Measurements from ENCODE around the gene DISC1. TPM values are rescaled to one million over a fixed set of nuclear protein-coding genes. Genes with fewer than 3 reads are reported as not detected.

DISC1 gene
- total RNA-seq, 1 experiment from 2014 or later: 9.8 TPM

DNA sequence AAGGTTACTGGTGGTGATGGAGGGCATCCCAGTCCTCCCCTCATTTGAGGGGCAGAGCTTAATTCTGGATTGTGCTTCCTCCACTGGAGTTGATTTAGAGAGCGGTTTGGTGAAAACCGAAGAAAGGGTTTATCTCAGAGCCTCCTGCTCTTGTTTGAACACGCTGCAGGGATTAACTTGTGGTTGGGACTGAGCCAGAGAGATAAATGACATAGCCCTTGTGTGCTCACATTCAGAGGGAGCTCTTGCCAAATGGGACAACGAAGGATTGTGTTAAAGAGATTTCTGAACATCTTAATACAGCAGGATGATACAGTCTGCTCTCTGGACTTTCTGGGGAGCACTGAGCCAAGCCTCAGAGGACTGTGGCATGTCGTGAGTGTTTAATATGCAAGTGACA lies 308.2 kb downstream of the DISC1 start:
- TF ChIP-seq, protein P1, sequence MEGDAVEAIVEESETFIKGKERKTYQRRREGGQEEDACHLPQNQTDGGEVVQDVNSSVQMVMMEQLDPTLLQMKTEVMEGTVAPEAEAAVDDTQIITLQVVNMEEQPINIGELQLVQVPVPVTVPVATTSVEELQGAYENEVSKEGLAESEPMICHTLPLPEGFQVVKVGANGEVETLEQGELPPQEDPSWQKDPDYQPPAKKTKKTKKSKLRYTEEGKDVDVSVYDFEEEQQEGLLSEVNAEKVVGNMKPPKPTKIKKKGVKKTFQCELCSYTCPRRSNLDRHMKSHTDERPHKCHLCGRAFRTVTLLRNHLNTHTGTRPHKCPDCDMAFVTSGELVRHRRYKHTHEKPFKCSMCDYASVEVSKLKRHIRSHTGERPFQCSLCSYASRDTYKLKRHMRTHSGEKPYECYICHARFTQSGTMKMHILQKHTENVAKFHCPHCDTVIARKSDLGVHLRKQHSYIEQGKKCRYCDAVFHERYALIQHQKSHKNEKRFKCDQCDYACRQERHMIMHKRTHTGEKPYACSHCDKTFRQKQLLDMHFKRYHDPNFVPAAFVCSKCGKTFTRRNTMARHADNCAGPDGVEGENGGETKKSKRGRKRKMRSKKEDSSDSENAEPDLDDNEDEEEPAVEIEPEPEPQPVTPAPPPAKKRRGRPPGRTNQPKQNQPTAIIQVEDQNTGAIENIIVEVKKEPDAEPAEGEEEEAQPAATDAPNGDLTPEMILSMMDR (IDR thresholded peaks at IDR 0.05; ENCODE audit: unreplicated experiment): no peak
- Mint-ChIP-seq H3K9me3 (ENCODE audit: low read depth, unreplicated experiment) (peaks cover 3% of the 10 kb centered on the region), H3K27me3 (ENCODE audit: unreplicated experiment) (no peaks in the 10 kb centered on the region), H3K4me1 (ENCODE audit: low read depth, unreplicated experiment) (peaks cover 8% of the 10 kb centered on the region), H3K4me3 (ENCODE audit: low read depth, unreplicated experiment) (no peak overlapping the region), H3K27ac (ENCODE audit: unreplicated experiment) (no peak overlapping the region), H3K36me3 (ENCODE audit: insufficient read depth, unreplicated experiment) (no peaks in the 10 kb centered on the region)
- CTCF ChIA-PET: no interaction called here
- intact Hi-C loops (cut with micrococcal nuclease; ENCODE audit: unreplicated experiment): no loop called here
- no TSS peak for BruUV-seq (replicated peaks)
- no peak for DNase-seq

DNA sequence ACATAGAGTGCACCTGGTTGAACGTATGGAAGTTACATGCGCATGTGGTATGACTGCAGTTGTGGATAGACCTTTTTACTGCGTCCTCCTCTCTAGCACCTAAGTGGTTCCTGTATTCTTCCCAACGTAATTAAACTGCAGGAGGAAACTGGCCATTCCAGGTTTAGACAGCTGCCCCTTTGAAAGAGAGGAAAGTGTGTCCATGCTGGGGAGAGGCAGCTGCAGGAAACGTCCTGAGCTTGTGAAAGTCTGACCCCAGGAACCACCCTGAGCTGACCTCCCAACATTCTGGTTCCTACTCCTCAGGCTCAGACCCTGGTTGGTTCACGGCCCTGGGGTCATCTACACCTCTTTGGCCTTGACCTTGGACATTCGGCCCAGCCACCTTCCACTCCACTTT lies 309.3 kb downstream of the DISC1 start:
- Mint-ChIP-seq H3K9me3 (ENCODE audit: low read depth, unreplicated experiment) (peaks cover 3% of the 10 kb centered on the region), H3K36me3 (ENCODE audit: insufficient read depth, unreplicated experiment) (no peaks in the 10 kb centered on the region), H3K4me3 (ENCODE audit: low read depth, unreplicated experiment) (no peak overlapping the region), H3K27me3 (ENCODE audit: unreplicated experiment) (no peaks in the 10 kb centered on the region), H3K4me1 (ENCODE audit: low read depth, unreplicated experiment) (peaks cover 8% of the 10 kb centered on the region), H3K27ac (ENCODE audit: unreplicated experiment) (no peak overlapping the region)
- BruUV-seq (replicated peaks): no TSS peak
- TF ChIP-seq, protein P1 (IDR thresholded peaks at IDR 0.05; ENCODE audit: unreplicated experiment): no peak
- CTCF ChIA-PET: no interaction called here
- intact Hi-C loops (cut with micrococcal nuclease; ENCODE audit: unreplicated experiment): no loop called here
- no peak for DNase-seq

DNA sequence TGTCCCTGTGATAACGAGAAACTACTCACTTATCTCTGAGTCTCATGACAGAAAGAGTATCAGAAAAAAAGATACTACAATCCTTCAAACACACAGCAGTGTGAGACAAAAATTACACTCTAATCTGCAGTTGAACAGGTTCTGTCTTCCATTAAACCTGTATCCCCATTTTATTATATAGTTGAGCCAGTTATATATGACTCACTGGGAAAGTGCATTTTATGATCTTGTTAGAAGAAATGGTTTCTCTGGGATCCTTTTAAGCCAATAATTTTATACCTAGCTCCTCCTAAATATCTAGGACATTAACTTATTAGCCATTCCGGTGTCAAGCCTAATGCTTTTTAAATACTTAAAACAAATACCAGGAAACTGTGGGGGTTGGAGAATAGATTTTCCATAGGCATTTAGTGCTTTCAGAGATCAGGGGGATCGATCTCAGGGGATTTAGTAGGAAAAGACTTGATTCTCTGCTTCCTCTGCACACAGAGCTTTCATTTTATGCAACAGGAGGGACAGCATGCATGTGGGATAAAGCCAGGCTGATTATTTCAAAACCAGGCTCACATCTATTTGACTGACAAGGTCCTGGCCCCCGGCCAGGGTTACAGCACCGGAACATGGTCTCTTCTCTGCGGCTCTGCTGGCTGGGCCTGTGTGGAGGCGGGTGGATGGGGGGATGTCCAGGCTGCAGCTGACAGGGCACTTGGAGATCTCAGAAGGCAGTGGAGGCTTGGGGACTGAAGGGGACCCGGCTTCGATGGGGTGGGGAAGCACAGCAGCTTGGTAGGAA lies 310.6 kb downstream of the DISC1 start:
- no peak for DNase-seq
- H3K4me1 Mint-ChIP-seq (ENCODE audit: low read depth, unreplicated experiment): peaks cover 8% of the 10 kb centered on the region
- no peak overlapping the region for H3K27ac Mint-ChIP-seq (ENCODE audit: unreplicated experiment)
- H3K27me3 Mint-ChIP-seq (ENCODE audit: unreplicated experiment): no peaks in the 10 kb centered on the region
- no peaks in the 10 kb centered on the region for H3K36me3 Mint-ChIP-seq (ENCODE audit: insufficient read depth, unreplicated experiment)
- H3K9me3 Mint-ChIP-seq (ENCODE audit: low read depth, unreplicated experiment): peaks cover 5% of the 10 kb centered on the region
- TF ChIP-seq, protein P1 (IDR thresholded peaks at IDR 0.05; ENCODE audit: unreplicated experiment): no peak
- no TSS peak for BruUV-seq (replicated peaks)
- CTCF ChIA-PET: no interaction called here
- no peak overlapping the region for H3K4me3 Mint-ChIP-seq (ENCODE audit: low read depth, unreplicated experiment)
- intact Hi-C loops (cut with micrococcal nuclease; ENCODE audit: unreplicated experiment): no loop called here

DNA sequence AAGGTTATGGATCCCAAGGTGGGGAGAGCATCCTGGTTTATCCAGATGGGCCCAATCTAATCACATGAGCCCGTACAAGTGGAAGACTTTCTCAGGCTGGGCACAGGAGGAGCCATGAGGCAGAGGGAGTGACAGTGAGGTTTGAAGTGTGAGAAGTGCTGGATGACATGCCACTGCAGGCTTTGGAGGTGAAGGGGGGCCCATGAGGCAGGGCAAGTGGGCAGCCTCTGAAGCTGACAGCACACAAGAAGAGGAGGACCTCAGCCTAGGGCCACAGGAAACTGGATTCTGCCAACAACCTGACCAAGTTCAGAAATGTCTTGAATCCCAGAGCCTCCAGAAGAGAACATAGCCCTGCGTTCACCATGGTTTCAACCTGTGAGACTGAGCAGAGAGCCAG lies 311.6 kb downstream of the DISC1 start:
- H3K4me3 Mint-ChIP-seq (ENCODE audit: low read depth, unreplicated experiment): no peak overlapping the region
- TF ChIP-seq, protein P1 (IDR thresholded peaks at IDR 0.05; ENCODE audit: unreplicated experiment): no peak
- H3K36me3 Mint-ChIP-seq (ENCODE audit: insufficient read depth, unreplicated experiment): no peaks in the 10 kb centered on the region
- no peak for DNase-seq
- no TSS peak for BruUV-seq (replicated peaks)
- intact Hi-C loops (cut with micrococcal nuclease; ENCODE audit: unreplicated experiment): no loop called here
- H3K9me3 Mint-ChIP-seq (ENCODE audit: low read depth, unreplicated experiment): peaks cover 7% of the 10 kb centered on the region
- no peak overlapping the region for H3K27ac Mint-ChIP-seq (ENCODE audit: unreplicated experiment)
- CTCF ChIA-PET: no interaction called here
- peaks cover 8% of the 10 kb centered on the region for H3K4me1 Mint-ChIP-seq (ENCODE audit: low read depth, unreplicated experiment)
- no peaks in the 10 kb centered on the region for H3K27me3 Mint-ChIP-seq (ENCODE audit: unreplicated experiment)

Data from Calu3 (cell line).